BJ (cell line): Measurements from ENCODE around the gene DCDC1. TPM values are rescaled to one million over a fixed set of nuclear protein-coding genes. Genes with fewer than 3 reads are reported as not detected.
A peak's percentile ranks its signal among the peaks of the same experiment; 100 is the strongest.

Experiments used
- CTCF ChIA-PET: fragments of 350-600 bp; formaldehyde crosslinking; extraction: SDS; loops from one replicate; lab custom pipeline; 2021; ENCODE audit warnings: antibody characterized with exemption, inconsistent platforms; lab: Yijun Ruan, JAX
- POLR2A ChIA-PET: fragments of 300-600 bp; sonication (Branson Sonifier 250); formaldehyde crosslinking; extraction: SDS; loops from one replicate; lab custom pipeline; 2021; ENCODE audit warnings: antibody characterized with exemption; lab: Charles Lee
- DNase-seq: peaks from one replicate; pipeline ENCODE4 v3.0.0-alpha.2; 2011; ENCODE audit warnings: low read depth
- H3K27me3 ChIP-seq: 2 replicates; pipeline ENCODE4 v1.6.0; 2011; ENCODE audit warnings: low read length; ENCODE audit not compliant: control insufficient read depth, insufficient read depth
- H3K36me3 ChIP-seq: 2 replicates; pipeline ENCODE4 v1.5.1; 2011; ENCODE audit warnings: low read length; ENCODE audit not compliant: control insufficient read depth, insufficient read depth
- H3K4me3 ChIP-seq: 2 replicates; pipeline ENCODE4 v1.5.1; 2011; ENCODE audit warnings: low read depth, mild to moderate bottlenecking, control low read depth, low read length
- polyA plus RNA-seq: library from polyadenylated mRNA; depleted of rRNA; stranded (reverse); fragments of >200 nt; gene quantifications from 2 replicates; pipeline ENCODE4 v1.2.3, GENCODE V29; 2011
- TF ChIP-seq, protein P1 (sequence below): IDR thresholded peaks from 2 replicates; pipeline ENCODE4 v1.5.1; 2011; ENCODE audit warnings: low read depth, mild to moderate bottlenecking, control low read depth, inconsistent platforms, low read length, moderate library complexity; ENCODE audit not compliant: insufficient read depth

Gene DCDC1
- polyA plus RNA-seq, 1 experiment: not detected

DNA sequence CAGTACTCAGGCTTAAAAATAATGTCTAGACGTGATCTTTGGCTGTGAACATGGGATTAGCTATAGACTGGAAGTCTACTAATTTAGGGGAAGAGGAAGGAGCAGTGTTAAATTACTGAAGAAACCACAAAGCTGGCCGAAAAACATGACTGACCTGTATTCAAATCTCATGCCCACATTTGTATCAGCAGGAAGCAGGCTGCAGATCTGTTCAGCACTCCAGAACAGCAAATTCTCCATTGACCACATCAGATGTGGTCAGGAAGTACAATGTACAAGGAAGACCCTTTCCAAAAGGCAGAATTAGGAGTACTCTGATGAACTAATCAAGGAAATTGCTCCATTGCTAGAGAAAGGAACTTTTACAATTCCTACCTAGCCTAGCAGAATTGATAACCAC, 31.7 kb downstream of the DCDC1 start:
- no peaks in the 10 kb centered on the region for H3K27me3 ChIP-seq
- DNase-seq: no peak
- ChIA-PET CTCF (interaction anchor here (1.7 kb wide), 1 partner anchor 60 kb away, joined by 4 read pairs; no protein-coding TSS in a partner anchor), POLR2A (no interaction called here)
- no peaks in the 10 kb centered on the region for H3K36me3 ChIP-seq
- H3K4me3 ChIP-seq: no peak overlapping the region
- TF ChIP-seq, protein P1, sequence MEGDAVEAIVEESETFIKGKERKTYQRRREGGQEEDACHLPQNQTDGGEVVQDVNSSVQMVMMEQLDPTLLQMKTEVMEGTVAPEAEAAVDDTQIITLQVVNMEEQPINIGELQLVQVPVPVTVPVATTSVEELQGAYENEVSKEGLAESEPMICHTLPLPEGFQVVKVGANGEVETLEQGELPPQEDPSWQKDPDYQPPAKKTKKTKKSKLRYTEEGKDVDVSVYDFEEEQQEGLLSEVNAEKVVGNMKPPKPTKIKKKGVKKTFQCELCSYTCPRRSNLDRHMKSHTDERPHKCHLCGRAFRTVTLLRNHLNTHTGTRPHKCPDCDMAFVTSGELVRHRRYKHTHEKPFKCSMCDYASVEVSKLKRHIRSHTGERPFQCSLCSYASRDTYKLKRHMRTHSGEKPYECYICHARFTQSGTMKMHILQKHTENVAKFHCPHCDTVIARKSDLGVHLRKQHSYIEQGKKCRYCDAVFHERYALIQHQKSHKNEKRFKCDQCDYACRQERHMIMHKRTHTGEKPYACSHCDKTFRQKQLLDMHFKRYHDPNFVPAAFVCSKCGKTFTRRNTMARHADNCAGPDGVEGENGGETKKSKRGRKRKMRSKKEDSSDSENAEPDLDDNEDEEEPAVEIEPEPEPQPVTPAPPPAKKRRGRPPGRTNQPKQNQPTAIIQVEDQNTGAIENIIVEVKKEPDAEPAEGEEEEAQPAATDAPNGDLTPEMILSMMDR: no peak

DNA sequence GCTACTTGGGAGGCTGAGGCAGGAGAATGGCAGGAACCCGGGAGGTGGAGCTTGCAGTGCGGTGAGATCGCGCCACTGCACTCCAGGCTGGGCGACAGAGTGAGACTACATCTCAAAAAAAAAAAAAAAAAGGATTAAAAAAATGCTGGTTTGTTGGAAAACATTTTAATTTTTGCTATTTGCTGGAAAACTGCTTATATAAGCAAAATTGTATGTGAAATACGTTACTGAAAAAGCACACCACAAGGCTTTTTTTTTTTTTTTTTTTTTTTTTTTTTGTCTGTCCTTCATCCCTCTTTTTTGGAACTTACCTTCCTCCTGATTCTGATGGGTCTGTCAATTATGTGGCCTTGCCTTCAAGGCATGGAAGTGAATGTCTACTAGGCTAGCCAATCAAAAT, 40.8 kb downstream of the DCDC1 start:
- Histone ChIP-seq H3K27me3 (no peaks in the 10 kb centered on the region), H3K36me3 (no peaks in the 10 kb centered on the region), H3K4me3 (no peak overlapping the region)
- ChIA-PET POLR2A (no interaction called here), CTCF (interaction anchor here (1.6 kb wide), 1 partner anchor 11 kb away, joined by 4 read pairs; no protein-coding TSS in a partner anchor)
- TF ChIP-seq, protein P1: no peak
- no peak for DNase-seq

DNA sequence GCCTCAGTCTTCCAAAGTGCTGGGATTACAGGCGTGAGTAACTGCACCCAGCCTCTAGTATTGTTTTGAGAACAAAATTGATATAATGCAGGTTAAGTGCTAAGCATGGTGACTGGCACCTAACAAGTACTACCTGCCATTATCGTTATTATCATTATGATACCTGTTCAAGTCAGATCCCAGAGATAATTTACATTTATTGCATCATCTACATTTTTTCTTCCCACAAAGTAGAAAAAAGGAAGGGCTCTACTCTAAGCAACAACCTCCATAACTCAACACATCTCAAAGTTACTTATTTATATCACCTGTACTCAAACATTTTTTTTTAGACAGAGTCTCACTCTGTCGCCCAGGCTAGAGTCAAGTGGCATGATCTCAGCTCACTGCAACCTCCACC, 42.1 kb downstream of the DCDC1 start:
- TF ChIP-seq, protein P1: no peak
- POLR2A ChIA-PET: no interaction called here
- DNase-seq: no peak
- no peaks in the 10 kb centered on the region for H3K36me3 ChIP-seq
- H3K27me3 ChIP-seq: no peaks in the 10 kb centered on the region
- H3K4me3 ChIP-seq: no peak overlapping the region
- CTCF ChIA-PET: no interaction called here

- ChIA-PET CTCF (interaction anchor here (1.3 kb wide), 1 partner anchor 14 kb away, joined by 4 read pairs; no protein-coding TSS in a partner anchor), POLR2A (no interaction called here)
- DNase-seq: no peak
- H3K27me3 ChIP-seq: no peaks in the 10 kb centered on the region
- no peak overlapping the region for H3K4me3 ChIP-seq
- no peaks in the 10 kb centered on the region for H3K36me3 ChIP-seq
- TF ChIP-seq, protein P1: no peak
Observed at GRCh38 chr11:31326470-31327148, 42.9 kb downstream of the DCDC1 start.

GRCh38 chr11:31325160-31325559, 44.4 kb downstream of the DCDC1 start:
- peak; percentile 13 for DNase-seq
- Histone ChIP-seq H3K36me3 (no peaks in the 10 kb centered on the region), H3K27me3 (no peaks in the 10 kb centered on the region), H3K4me3 (no peak overlapping the region)
- ChIA-PET POLR2A (no interaction called here), CTCF (interaction anchor here (0.9 kb wide), 1 partner anchor 30 kb away, joined by 3 read pairs; no protein-coding TSS in a partner anchor)
- TF ChIP-seq, protein P1: no peak
